22Rv1 (cell line): ENCODE data around the gene UCK2.

ENCODE experiments used
- H3K27ac ChIP-seq: fragments of 450-650 bp; 2 replicates; pipeline ENCODE4 v1.5.1; 2017
- ZFX ChIP-seq: fragments of 450-650 bp; IDR thresholded peaks from 2 replicates; pipeline ENCODE4 v1.6.1; 2017; ENCODE audit warnings: antibody characterized with exemption, borderline replicate concordance
- TF ChIP-seq, protein P1 (sequence below): fragments of 450-650 bp; IDR thresholded peaks from 2 replicates; pipeline ENCODE4 v1.5.1; 2017; ENCODE audit warnings: mild to moderate bottlenecking

Gene UCK2

GRCh38 chr1:165882168-165882837 lies 54.9 kb downstream of the UCK2 start:
- TF ChIP-seq ZFX = no peak
- TF ChIP-seq, protein P1, sequence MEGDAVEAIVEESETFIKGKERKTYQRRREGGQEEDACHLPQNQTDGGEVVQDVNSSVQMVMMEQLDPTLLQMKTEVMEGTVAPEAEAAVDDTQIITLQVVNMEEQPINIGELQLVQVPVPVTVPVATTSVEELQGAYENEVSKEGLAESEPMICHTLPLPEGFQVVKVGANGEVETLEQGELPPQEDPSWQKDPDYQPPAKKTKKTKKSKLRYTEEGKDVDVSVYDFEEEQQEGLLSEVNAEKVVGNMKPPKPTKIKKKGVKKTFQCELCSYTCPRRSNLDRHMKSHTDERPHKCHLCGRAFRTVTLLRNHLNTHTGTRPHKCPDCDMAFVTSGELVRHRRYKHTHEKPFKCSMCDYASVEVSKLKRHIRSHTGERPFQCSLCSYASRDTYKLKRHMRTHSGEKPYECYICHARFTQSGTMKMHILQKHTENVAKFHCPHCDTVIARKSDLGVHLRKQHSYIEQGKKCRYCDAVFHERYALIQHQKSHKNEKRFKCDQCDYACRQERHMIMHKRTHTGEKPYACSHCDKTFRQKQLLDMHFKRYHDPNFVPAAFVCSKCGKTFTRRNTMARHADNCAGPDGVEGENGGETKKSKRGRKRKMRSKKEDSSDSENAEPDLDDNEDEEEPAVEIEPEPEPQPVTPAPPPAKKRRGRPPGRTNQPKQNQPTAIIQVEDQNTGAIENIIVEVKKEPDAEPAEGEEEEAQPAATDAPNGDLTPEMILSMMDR = no peak
- H3K27ac ChIP-seq = peak overlapping the region; percentile 50; the same call in 1 of the 2 replicates

DNA sequence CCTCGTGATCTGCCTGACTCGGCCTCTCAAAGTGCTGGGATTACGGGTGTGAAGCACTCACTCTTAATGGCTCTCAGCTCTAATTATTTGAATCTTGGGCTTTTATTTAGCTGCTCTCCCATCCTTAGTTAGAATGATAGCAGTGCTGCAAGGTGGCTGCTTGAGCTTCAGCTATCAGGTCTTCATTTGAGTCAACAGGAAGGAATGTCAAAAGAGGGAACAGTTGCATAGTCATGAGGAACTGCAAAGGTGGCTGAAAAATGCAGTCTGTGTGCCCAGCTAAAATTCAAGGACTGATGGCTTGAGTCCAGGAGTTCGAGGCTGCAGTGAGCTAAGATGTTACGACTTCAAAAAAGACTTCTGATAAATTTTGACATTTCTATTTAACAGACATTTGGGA lies 55.6 kb downstream of the UCK2 start:
- H3K27ac ChIP-seq = peak overlapping the region; percentile 50; the same call in 1 of the 2 replicates
- no peak for TF ChIP-seq ZFX
- TF ChIP-seq, protein P1 = no peak

DNA sequence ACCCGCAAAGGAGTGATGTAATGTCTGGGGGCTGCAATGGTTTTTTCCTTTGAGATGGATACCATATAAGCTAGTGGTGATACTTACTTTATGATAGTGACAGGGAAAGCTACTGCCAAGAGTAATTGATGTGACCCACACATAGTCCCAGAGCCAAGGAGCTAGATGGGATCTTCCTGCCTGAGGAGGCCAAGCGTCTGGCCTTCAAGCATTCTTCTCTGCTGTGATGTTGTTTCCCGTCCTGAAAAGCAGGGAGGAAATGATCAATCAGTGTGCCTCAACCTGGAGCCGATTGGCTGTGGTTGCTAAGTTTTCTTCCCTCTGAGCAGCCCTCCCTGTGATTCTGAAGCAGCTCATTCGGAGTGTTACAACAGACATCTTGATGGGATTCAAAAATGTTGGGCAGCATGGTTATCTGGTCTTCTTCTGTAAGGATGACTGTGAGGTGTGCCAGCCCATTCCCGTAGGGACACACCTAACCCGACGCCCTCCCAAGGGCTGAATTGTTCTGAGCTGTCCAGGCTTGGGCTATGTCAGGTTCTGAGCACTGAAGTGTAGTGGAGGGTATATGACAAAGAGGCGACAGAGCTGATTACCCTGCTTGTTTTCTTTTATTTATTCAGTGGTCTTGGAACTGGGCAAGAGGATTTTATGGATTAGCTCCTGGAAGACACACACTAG lies 56.7 kb downstream of the UCK2 start:
- peak overlapping the region; percentile 50 for H3K27ac ChIP-seq

GRCh38 chr1:165884690-165885304 lies 57.4 kb downstream of the UCK2 start:
- TF ChIP-seq, protein P1 = no peak
- TF ChIP-seq ZFX = no peak
- peak overlapping the region; percentile 50 for H3K27ac ChIP-seq

More for the DNA sequence above, 56.7 kb downstream of the UCK2 start:
- TF ChIP-seq ZFX = no peak
- TF ChIP-seq, protein P1 = no peak

DNA sequence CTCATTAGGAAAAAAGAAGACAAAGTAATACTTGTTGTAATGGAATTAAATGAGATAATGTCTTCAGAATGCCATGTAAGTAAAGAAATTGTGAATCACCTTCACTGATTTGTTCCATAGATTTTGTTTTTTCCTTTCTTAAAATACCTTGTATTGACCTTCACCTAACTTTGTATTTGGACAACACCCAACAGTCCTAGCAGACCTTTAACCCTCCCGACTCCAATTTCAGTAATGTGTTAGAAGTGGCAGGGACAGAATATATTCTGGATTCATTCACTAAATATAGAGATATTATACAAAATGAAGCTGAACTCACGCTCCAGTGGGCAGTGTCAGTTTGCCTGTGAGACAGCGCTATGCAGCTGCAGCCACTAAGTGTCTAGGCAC lies 57.9 kb downstream of the UCK2 start:
- H3K27ac ChIP-seq = peak overlapping the region; percentile 50
- TF ChIP-seq, protein P1 = no peak
- no peak for TF ChIP-seq ZFX

DNA sequence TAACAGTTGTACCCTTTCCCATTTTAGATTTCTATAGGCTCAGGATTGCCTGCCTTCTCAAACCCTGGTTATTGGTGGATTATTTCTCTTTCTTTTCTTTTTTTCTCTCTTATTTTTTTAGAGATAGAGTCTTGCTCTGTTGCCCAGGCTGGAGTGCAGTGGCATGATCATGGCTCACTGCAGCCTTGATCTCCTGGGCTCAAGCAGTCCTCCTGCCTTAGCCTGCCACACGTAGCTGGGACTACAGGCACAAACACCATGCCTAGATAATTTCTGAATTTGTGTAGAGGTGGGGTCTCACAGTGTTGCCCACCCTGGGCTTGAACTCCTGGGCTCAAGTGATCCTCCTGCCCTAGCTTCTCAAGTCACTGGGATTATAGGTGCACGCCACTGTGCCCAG lies 58.8 kb downstream of the UCK2 start:
- TF ChIP-seq, protein P1 = no peak
- TF ChIP-seq ZFX = no peak
- H3K27ac ChIP-seq = peak overlapping the region; percentile 49; the same call in 1 of the 2 replicates

- peak overlapping the region; percentile 49 for H3K27ac ChIP-seq
- TF ChIP-seq ZFX = no peak
- TF ChIP-seq, protein P1 = no peak
These were observed 59.6 kb downstream of the UCK2 start for GRCh38 chr1:165886983-165887382.
